HG03196 (cell line): ENCODE data around the gene RPGRIP1L.

ENCODE experiments used
- ATAC-seq: cut with Tn5 transposase; IDR thresholded peaks from one replicate; pipeline ENCODE4 v1.9.1; 2021; ENCODE audit not compliant: unreplicated experiment

Gene RPGRIP1L

DNA sequence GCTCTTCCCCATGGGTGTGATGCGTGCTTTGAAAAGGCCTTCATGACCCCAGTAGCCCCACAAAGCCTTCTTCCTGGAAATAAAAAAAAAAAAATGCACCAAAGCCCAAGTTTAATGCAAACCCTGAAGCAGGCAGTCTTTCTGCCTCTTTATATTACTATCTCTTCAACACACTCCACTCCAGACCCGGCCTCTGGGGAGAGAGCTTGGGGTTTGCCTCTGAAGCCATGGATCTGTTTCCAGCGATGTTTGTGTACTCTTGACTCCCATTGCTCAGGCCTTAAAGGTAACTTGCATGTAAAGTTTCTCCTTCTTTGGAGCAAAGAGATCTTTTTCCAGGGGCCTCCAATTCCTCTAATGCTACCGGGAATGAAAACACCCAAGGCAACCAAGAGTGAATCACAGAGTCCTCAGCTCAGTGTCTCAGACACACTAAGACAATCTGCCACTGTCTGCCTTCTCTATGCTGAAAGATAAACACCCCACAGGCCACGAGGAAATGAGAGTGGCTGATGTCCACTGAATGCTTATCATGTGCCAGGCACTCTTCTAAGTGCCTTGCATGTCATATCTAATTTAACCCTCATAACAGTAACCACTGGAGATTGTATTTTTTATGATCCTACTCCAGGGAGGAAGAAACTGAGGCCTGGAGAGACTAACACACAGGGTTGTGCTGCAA, 144.2 kb downstream of the RPGRIP1L start:
- no peak for ATAC-seq

DNA sequence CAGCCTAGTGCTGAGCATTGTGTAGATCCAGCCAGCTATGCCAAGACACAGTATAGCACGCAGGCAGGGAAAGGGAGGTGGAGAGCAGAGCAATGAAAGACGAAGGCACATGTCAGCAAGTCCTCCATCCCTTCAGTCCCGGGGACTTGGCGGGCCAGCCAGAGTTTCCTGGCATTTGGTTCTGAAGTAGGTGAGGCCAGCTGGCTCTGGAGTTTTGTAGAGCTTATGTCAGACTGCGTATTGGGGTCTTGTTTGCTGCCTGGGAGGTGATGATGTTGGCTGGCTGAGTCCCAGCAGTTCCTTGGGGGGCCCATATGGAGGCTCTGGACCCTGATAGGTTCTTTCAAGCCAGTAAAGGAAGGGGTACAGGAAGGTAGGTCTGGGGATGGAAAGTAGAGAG, 144.9 kb downstream of the RPGRIP1L start:
- no peak for ATAC-seq

DNA sequence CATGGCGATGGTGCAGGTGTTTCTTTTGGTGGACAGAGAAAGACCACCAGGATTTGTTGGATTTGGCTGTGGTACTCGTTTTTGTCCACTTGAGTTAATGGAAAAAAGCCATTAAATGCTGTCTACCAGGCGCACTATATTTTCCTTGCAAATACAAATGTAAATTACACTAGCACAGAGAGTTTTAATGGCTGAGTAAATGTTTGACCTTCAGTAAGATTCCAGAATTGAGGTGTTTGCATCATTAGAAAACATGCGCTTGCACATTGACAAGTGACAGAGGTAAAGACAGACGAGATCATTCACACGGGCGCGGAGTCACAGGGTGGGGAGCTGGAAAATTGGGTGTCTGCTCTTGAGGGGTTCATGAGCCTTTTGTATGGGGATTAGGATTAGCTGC, 147.1 kb downstream of the RPGRIP1L start:
- no peak for ATAC-seq

DNA sequence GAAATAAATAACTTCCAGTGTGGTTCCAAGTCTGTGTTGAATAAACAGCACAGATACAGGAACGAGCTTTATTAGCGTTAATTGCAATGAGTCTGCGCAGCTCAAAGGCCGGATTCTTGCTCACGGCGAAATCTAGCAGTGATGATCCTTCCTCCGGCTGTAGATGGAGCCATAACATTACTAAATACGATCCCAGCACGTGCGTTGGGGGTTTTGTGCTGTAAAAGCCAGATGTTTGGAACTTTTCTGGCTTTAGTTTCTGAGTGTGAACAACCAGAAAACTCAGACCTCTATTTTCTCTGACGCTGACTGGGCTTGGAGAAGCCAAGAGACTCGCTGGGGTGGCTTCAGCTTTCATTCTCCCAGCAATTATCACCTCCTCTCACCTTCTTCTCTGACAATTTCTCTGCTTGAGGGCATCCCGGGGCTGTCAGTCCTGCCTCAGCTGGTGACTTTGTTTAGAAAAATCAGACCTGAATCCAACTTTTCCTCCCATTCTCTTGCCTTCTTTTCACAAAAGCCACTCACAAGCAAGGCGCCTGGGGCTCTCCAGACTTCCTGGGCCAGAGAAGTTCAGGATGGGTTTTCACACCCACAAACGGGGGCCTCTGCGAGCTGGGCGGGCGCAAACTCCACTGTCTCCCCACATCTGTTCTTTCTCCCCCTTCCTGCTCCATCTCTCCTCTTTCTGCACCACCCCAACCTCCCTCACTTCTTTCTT, 153.5 kb downstream of the RPGRIP1L start:
- peak; percentile 81 for ATAC-seq
